Activated T-cell treated with anti-CD3 and anti-CD28 coated beads for 24 hours (primary cell): Measurements from ENCODE around the gene ZNF132.
A peak's percentile ranks its signal among the peaks of the same experiment; 100 is the strongest.
"Not testable (repeated sequence)": the region's sequence is repeated elsewhere in the genome, so short reads cannot be mapped to it uniquely, and the experiment has no call there.

ENCODE experiments used
- DNase-seq: peaks from one replicate; pipeline ENCODE4 v3.0.0-alpha.2; 2020; ENCODE audit warnings: low read depth

Gene ZNF132

DNA sequence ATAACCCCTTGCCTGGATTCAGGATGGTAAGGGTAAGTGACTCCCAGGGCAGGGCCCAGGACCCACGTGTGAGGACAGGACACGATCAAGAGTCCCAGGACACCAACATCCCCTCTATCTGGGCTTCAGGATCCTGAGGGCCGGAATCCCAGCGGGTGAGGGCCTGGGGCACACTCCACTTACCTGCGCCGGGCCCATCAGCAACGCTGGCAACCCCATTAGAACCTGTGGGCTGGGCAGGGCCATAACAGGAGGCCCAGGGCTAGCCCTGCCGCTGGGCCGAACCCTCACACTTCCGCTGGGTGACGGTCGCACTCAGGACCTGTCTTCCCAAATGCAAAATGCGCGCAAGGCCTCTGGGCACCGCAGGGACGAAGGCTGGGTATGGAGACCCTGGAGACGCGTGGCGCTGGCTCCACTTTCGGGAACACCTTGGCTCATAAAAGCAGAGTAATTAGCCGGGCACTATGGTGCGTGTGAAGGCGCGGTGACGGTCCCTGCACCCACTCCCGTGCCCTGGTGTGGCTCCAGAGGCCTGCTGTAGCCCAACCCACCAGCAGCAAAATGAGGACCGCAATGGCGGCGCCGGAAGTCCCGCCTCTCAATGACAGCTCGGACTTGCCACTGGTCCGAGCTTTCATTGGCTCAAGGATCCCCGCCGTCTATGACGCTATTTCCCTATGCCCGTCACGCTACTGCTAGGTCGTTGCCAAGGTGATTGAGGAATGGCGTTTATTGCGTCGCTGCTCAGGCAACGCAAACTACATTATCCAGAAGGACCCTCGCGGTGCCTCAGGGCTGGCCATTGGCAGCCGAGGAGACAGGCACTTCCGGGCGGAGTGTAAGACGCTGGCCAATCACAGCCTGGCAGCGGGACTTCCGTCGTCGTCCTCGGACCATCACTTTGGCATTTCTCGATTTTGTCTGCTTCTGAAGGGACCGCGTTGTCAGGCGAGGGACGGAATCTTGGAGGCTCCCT is at the start of gene ZNF132:
TSS of gene ZNF132 (minus strand) at position 578 of the 979 bp plus-strand sequence. CDS start at position 246, 332 bp downstream.
- peak; percentile 94 for DNase-seq

GRCh38 chr19:58484349-58484748 is 44.4 kb upstream of the ZNF132 start:
- DNase-seq = not testable (repeated sequence)

DNA sequence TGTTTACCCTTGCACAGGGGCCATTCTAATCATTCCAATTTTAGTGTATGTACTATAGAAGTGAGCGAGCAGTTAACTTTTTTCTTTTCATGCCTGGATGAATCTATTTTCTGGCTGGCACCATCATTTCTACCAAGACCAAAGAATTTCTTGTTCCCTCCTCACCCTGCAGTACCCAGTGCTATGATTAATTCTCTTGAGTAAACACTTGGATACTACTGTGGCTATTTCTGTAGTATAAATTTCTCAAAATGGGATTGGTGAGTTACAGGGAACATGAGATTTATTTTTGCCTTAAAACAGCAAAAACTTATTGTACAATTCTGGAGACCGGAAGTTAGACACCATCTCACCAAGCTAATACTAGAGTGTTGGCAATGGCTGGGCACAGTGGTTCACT is 43.8 kb upstream of the ZNF132 start:
- DNase-seq = no peak

- no peak for DNase-seq
These were observed 42.4 kb upstream of the ZNF132 start for GRCh38 chr19:58482372-58482771.

DNA sequence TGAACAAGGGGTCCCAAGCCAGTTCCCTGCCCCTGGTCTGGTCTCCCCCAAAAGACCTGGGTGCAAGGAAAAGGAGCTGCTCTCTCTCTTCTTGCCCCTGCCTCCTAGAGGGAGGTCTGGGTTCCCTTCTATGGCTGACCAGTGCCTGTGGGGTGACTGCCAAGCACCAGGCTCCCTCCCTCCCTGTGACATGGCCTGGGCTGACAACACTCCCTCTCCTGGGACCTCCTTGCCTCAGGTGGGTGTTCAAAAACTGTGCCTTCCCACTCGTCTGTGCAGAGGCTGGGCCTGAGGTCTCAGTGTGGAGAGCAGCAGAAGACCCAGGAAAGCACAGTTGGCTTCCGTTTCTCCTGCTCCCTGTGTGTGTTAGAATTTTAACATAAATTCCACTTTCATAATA is 40.9 kb upstream of the ZNF132 start:
- no peak for DNase-seq

GRCh38 chr19:58480481-58480830 is 40.5 kb upstream of the ZNF132 start:
- DNase-seq = no peak

DNA sequence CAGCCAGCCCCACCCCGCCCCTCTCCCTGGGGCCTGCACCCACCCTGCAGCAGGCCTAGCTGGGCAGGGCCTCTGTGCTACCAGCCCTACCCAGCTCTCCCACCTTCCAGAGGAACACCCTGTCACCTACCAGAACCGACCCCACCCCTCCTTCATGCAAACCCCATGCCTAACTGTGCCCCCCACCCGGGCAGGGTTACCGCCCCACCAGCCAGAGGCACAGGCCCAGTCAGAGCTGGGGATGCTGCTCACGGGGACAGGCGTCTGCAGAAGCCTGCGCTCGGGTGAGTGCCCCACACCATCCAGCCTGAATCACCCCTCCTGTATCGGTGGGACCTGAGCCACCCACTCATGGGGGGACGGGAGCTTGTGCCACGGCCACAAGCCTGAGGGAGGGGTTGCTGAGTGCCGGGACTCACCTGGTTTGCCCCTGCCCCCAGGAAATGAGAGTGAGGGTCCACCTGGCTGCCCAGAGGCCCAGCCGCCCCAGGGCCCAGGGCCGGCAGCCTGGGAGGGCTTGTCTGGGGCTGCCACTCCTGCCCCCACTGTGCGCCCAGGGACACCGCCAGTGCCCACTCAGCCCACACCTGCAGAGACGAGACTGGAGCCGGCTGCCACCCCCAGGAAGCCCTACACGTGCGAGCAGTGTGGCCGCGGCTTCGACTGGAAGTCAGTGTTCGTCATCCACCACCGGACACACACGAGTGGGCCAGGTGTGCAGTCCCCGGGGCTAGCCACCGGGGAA is 40.0 kb upstream of the ZNF132 start:
- no peak for DNase-seq

- DNase-seq = no peak
These were observed 39.4 kb upstream of the ZNF132 start for GRCh38 chr19:58479303-58479702.

GRCh38 chr19:58477871-58478270 is 37.9 kb upstream of the ZNF132 start:
- no peak for DNase-seq

- DNase-seq = no peak
These were observed 37.2 kb upstream of the ZNF132 start for GRCh38 chr19:58477130-58477529.

DNA sequence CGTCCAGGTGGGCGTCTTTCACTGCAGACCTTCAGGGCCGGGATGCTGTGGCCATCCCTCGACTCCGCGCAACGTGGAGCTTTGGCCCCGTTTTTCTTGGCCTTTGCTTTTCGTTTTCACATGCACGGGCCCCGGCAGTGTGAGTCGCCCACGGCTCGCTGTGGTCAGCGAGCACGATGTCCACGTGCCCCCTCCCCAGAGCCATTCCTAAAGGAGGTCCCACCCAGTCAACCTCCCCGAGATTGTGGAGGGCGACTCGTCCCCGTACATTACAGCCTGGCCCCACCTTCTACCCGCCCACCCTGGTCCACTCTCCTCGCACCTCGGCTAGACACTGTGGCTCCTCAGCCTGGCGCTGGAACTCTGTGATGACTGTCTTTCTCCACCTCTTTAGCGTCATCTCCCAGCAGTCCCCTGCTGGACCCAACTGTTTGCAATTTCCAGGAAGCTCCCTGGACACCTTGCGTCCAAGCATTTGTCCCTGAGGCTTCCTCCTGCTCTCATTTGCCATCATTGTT is 36.6 kb upstream of the ZNF132 start:
- DNase-seq = no peak

DNA sequence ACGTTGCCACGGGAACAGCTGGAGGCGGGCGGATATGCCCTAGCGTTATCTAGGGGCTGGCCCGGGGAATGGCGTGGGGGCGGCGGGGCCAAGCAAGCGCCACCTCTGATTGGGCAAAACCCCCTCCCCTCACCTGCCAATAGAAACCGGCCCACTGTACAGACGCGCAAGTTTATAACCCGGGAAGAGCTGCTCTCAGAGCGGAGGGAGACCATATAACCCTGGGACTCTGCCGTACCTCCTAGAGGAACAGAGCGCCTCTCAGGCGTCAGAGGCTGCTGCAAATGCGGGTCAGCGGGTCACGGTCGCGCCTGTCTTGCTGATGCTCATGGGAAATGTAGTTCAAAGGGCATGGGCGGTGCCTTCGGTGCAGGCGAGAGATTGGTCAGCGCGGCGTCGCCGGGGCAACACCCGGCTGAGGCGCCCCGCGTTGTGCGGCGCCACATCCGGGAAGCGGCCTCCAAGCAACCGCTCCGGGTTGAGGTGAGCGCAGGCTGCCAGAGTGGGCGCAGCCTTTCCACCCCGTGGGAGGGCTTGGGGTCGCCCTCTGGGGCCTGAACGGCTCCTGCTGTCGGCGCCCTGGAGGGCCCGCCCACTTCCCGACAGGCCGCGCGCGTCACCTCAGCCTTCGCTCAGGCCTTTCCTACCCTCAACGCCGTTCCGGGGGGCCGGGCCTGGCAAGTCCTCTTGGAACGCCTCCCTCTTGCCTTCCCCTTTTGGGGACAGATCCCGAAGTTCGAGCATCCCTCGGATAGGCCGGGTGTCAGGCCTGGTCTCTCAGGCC is 36.0 kb upstream of the ZNF132 start, which contains the start of gene ZNF446:
TSS of gene ZNF446 (plus strand) at position 639 of the 784 bp plus-strand sequence. CDS start 867 bp downstream, outside the sequence.
- peak; percentile 93 for DNase-seq

DNA sequence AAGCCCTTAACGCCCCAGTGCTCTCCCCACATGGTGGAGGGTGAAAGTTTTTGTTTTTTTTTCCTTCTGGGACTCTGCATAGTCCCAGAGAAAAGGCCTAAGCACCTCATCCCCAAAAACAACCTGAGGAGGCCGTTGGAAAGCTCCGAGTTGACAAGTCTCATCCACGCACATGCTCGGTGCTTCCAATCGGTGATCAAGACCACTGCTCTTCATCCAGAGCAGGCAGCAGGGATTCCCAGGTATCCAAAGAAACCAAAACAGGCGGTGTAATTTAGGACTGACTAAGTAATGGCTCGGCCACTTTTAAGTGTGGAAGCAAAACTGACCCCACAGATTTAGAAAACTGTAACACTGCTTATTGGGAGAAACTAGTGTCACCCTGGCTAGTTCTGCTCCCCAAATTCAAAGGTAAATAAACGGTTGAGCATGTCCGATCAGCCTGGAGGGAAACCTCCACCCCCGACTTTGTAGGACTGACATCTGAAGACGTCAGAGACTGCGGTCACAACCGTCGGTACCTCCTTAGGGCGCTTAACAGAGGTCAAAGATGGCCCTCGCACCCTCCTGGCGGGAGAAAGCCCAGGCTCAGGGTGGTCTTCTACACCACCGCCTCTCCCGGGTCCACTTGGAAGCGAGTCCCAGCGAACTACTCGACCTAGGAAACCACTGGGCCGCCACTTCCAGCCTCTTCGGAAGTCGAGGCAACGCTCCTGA is 35.2 kb upstream of the ZNF132 start:
- no peak for DNase-seq

- no peak for DNase-seq
These were observed 34.5 kb upstream of the ZNF132 start for GRCh38 chr19:58474291-58474996.

DNA sequence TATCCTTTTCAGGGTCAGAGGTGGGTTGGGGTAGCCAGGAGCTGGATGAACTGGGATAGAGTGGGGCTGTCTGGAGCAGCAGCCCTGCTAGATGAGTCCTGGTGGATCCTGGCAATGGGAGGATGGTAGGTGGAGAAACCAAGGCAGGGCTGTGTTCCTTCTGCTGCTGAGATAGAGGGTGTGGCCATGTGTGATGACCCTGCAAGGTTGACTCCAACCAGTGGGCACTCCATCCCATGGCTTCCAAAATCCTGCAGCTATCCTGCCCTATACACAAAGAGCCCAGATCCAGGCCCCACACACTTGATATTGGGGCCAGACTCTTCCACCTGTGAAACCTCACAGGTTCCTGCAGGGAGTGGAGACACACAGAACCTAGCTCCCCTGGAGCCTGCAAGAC is 33.8 kb upstream of the ZNF132 start:
- DNase-seq = no peak

- DNase-seq = no peak
These were observed 31.8 kb upstream of the ZNF132 start for GRCh38 chr19:58471736-58472135.

DNA sequence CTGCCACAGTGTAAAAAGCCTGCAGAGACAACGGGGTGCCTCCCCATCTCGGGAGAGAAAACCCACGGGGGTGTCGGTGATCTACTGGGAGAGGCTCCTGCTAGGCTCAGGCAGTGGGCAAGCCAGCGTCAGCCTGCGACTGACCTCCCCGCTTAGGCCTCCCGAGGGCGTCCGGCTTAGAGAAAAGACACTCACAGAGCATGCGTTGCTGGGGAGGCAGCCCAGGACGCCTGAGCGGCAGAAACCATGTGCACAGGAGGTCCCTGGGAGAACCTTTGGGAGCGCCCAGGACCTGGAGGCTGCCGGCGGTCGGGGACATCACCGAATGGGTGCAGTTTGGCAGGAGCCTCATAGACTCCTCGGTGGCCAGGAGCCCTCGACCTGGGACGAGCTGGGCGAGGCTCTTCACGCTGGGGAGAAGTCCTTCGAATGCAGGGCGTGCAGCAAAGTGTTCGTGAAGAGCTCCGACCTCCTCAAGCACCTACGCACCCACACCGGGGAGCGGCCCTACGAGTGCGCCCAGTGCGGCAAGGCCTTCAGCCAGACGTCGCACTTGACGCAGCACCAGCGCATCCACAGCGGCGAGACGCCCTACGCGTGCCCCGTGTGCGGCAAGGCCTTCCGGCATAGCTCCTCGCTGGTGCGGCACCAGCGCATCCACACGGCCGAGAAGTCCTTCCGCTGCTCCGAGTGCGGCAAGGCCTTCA is 31.0 kb upstream of the ZNF132 start:
- not testable (repeated sequence) for DNase-seq

- no peak for DNase-seq
These were observed 29.5 kb upstream of the ZNF132 start for GRCh38 chr19:58469241-58470013.

- DNase-seq = no peak
These were observed 28.4 kb upstream of the ZNF132 start for GRCh38 chr19:58468216-58468839.
